SK-N-SH treated with all-trans-retinoic acid at 6 μM for 48 hours (cell line): ENCODE data around the gene GNA15.

ENCODE experiments used
- ARNTL ChIP-seq: fragments of 450-650 bp; formaldehyde crosslinking; IDR thresholded peaks from 2 replicates; pipeline ENCODE4 v1.5.0; 2020; ENCODE audit warnings: low read depth, mild to moderate bottlenecking, moderate library complexity, borderline replicate concordance
- ESRRG ChIP-seq: fragments of 250-450 bp; sonication (Bioruptor Pico); IDR thresholded peaks from 2 replicates; pipeline ENCODE4 v1.6.1; 2021; ENCODE audit warnings: mild to moderate bottlenecking
- GLIS3 ChIP-seq: fragments of 250-450 bp; sonication (Bioruptor Pico); IDR thresholded peaks from 2 replicates; pipeline ENCODE4 v1.5.0; 2020; ENCODE audit warnings: mild to moderate bottlenecking, moderate library complexity
- ISL1 ChIP-seq: fragments of 250-450 bp; sonication (Bioruptor Pico); IDR thresholded peaks from 2 replicates; pipeline ENCODE4 v2.1.2; 2022; ENCODE audit warnings: mild to moderate bottlenecking, moderate library complexity
- PPARA ChIP-seq: fragments of 250-450 bp; sonication (Bioruptor Pico); IDR thresholded peaks from 2 replicates; pipeline ENCODE4 v1.5.0; 2020; ENCODE audit warnings: mild to moderate bottlenecking, borderline replicate concordance
- RARB ChIP-seq: fragments of 250-450 bp; sonication (Bioruptor Pico); IDR thresholded peaks from 2 replicates; pipeline ENCODE4 v1.8.0; 2021; ENCODE audit warnings: mild to moderate bottlenecking, moderate library complexity
- ZFP3 ChIP-seq: fragments of 250-450 bp; sonication (Bioruptor Pico); IDR thresholded peaks from 2 replicates; pipeline ENCODE4 v1.5.0; 2020; ENCODE audit warnings: mild to moderate bottlenecking, moderate library complexity
- ZFP30 ChIP-seq: fragments of 450-650 bp; formaldehyde crosslinking; IDR thresholded peaks from 2 replicates; pipeline ENCODE4 v1.5.0; 2022; ENCODE audit warnings: mild to moderate bottlenecking, moderate library complexity
- ZNF70 ChIP-seq: fragments of 450-650 bp; formaldehyde crosslinking; IDR thresholded peaks from 2 replicates; pipeline ENCODE4 v1.5.0; 2020; ENCODE audit warnings: mild to moderate bottlenecking, moderate library complexity
- ZNF8 ChIP-seq: fragments of 450-650 bp; formaldehyde crosslinking; IDR thresholded peaks from 2 replicates; pipeline ENCODE4 v1.5.0; 2020; ENCODE audit warnings: mild to moderate bottlenecking, moderate library complexity
- TF ChIP-seq, protein P1 (sequence below): fragments of 250-450 bp; sonication (Bioruptor Pico); IDR thresholded peaks from 2 replicates; pipeline ENCODE4 v1.5.1; 2021; ENCODE audit warnings: mild to moderate bottlenecking, moderate library complexity
- TF ChIP-seq, protein P2 (sequence below): fragments of 250-450 bp; sonication (Bioruptor Pico); IDR thresholded peaks from 2 replicates; pipeline ENCODE4 v1.8.0; 2020; ENCODE audit warnings: mild to moderate bottlenecking, moderate library complexity, borderline replicate concordance

GRCh38 chr19:3163943-3164342 is 28.1 kb downstream of the GNA15 start:
- no peak for TF ChIP-seq ZNF70 (CRISPR knock-in tag)
- TF ChIP-seq ZNF8 (CRISPR knock-in tag), result no peak
- TF ChIP-seq RARB (CRISPR knock-in tag), result no peak
- TF ChIP-seq, protein P1, sequence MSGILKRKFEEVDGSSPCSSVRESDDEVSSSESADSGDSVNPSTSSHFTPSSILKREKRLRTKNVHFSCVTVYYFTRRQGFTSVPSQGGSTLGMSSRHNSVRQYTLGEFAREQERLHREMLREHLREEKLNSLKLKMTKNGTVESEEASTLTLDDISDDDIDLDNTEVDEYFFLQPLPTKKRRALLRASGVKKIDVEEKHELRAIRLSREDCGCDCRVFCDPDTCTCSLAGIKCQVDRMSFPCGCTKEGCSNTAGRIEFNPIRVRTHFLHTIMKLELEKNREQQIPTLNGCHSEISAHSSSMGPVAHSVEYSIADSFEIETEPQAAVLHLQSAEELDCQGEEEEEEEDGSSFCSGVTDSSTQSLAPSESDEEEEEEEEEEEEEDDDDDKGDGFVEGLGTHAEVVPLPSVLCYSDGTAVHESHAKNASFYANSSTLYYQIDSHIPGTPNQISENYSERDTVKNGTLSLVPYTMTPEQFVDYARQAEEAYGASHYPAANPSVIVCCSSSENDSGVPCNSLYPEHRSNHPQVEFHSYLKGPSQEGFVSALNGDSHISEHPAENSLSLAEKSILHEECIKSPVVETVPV, result no peak
- TF ChIP-seq ARNTL (CRISPR knock-in tag), result no peak
- no peak for TF ChIP-seq GLIS3 (CRISPR knock-in tag)
- TF ChIP-seq ISL1 (CRISPR knock-in tag), result no peak
- TF ChIP-seq PPARA (CRISPR knock-in tag), result no peak
- no peak for TF ChIP-seq ESRRG
- TF ChIP-seq ZFP3, result no peak
- no peak for TF ChIP-seq ZFP30 (CRISPR knock-in tag)
- TF ChIP-seq, protein P2, sequence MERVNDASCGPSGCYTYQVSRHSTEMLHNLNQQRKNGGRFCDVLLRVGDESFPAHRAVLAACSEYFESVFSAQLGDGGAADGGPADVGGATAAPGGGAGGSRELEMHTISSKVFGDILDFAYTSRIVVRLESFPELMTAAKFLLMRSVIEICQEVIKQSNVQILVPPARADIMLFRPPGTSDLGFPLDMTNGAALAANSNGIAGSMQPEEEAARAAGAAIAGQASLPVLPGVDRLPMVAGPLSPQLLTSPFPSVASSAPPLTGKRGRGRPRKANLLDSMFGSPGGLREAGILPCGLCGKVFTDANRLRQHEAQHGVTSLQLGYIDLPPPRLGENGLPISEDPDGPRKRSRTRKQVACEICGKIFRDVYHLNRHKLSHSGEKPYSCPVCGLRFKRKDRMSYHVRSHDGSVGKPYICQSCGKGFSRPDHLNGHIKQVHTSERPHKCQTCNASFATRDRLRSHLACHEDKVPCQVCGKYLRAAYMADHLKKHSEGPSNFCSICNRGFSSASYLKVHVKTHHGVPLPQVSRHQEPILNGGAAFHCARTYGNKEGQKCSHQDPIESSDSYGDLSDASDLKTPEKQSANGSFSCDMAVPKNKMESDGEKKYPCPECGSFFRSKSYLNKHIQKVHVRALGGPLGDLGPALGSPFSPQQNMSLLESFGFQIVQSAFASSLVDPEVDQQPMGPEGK (CRISPR knock-in tag), result no peak
